Ascending aorta (tissue), 2 donors: ENCODE results near the gene SCGB1A1. TPM values are rescaled to one million over a fixed set of nuclear protein-coding genes. Genes with fewer than 3 reads are reported as not detected.
A peak's percentile ranks its signal among the peaks of the same experiment; 100 is the strongest.

Source experiments
- DNase-seq, 2 donors: peaks; one replicate each; pipeline ENCODE4 v3.0.0-alpha.2; 2019; ENCODE audit warnings: low spot score in 2 of 2
- H3K27ac ChIP-seq, 2 donors: fragments of 200-600 bp; sonication (generic); one replicate each; pipeline ENCODE4 v1.5.1; 2016 to 2017; ENCODE audit warnings: mild to moderate bottlenecking in 1 of 2
- H3K27me3 ChIP-seq: fragments of 200-600 bp; sonication (generic); one replicate; pipeline ENCODE4 v1.5.1; 2017
- H3K36me3 ChIP-seq, 2 donors: fragments of 200-600 bp; sonication (generic); one replicate each; pipeline ENCODE4 v1.5.1; 2016
- H3K4me1 ChIP-seq, 2 donors: fragments of 200-600 bp; sonication (generic); one replicate each; pipeline ENCODE4 v1.5.1; 2016 to 2017; ENCODE audit warnings: mild to moderate bottlenecking in 1 of 2
- H3K4me3 ChIP-seq, 2 donors: fragments of 200-600 bp; sonication (generic); one replicate each; pipeline ENCODE4 v1.5.1; 2016 to 2017; ENCODE audit warnings: mild to moderate bottlenecking in 1 of 2
- H3K9me3 ChIP-seq, 2 donors: fragments of 200-600 bp; sonication (generic); one replicate each; pipeline ENCODE4 v1.5.1; 2016
- CTCF ChIP-seq, 3 experiments: fragments of 200-600 bp in 2 of 3; fragments of 450-650 bp in 1 of 3; sonication (generic) in 2 of 3; IDR thresholded peaks; one replicate each; pipeline ENCODE4 v1.5.1; 2016 to 2019; ENCODE audit warnings: antibody characterized with exemption in 3 of 3, mild to moderate bottlenecking in 1 of 3, moderate library complexity in 1 of 3
- intact Hi-C: fragments of 100-400 bp; cut with DNase I; formaldehyde crosslinking; loops from one replicate; pipeline ENCODE4 v1.15.1; 2023
- total RNA-seq: library from RNA; depleted of rRNA; stranded (reverse); fragments of >200 nt; gene quantifications from one replicate; pipeline ENCODE4 v1.1.0, GENCODE V29; 2016

The SCGB1A1 gene, protein sequence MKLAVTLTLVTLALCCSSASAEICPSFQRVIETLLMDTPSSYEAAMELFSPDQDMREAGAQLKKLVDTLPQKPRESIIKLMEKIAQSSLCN
- total RNA-seq, result not detected

GRCh38 chr11:62418733-62419132 is at the start of gene SCGB1A1:
SCGB1A1 (plus strand) TSS chr11:62419033; CDS start chr11:62419096, 63 bp downstream.
- Histone ChIP-seq H3K4me3 (no peak within 1 kb of the TSS), H3K36me3 (no peaks in the 10 kb centered on the region), H3K4me1 (peaks cover 0 to 2% of the 10 kb centered on the region in 2 donors), H3K9me3 (no peaks in the 10 kb centered on the region), H3K27ac (peak within 1 kb of the TSS in 1 of 2 donors; percentile 2), H3K27me3 (no peaks in the 10 kb centered on the region)
- no peak for DNase-seq
- intact Hi-C loops, result no loop called here
- no peak for TF ChIP-seq CTCF (IDR thresholded peaks at IDR 0.05)

DNA sequence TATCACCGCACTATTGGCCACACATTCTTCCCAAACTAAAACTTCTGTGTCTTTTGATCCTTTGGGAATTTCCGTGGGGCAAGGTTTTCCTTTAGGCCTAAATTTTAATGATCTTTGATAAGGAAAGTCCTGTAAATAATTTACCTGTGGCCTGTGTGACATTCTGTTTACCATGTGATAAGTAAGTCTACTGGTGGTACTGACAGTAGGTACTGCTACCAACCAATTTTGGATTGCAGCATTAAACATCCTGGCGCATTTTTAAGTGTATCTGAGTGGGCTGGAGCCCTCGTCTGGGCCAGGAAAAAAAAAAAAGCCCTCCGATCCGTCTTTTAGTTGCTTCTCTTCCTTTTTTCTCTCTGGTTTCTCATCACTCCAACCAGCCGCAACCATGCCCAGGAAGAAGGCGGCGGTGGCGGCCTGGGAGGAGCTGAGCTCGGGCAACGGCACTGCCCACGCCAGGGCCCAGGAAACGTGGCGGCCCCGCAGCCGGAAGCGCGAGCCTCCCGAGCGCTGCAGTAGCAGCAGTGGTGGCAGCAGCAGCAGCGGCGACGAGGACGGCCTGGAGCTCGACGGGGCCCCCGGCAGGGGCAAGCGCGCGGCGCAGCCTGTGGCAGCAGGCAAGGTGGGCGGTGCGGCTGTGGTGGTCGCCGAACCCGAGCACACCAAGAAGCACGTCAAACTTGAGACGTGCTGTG is 47.9 kb upstream of the SCGB1A1 start:
- DNase-seq, result peak in 1 of 2 donors; percentile 62
- intact Hi-C loops, result no loop called here
- H3K4me3 ChIP-seq, result peak overlapping the region in 1 of 2 donors; percentile 36
- H3K4me1 ChIP-seq, result no peaks in the 10 kb centered on the region
- H3K27me3 ChIP-seq, result no peaks in the 10 kb centered on the region
- no peaks in the 10 kb centered on the region for H3K9me3 ChIP-seq
- no peak for TF ChIP-seq CTCF (IDR thresholded peaks at IDR 0.05)
- H3K36me3 ChIP-seq, result no peaks in the 10 kb centered on the region
- H3K27ac ChIP-seq, result no peak overlapping the region

DNA sequence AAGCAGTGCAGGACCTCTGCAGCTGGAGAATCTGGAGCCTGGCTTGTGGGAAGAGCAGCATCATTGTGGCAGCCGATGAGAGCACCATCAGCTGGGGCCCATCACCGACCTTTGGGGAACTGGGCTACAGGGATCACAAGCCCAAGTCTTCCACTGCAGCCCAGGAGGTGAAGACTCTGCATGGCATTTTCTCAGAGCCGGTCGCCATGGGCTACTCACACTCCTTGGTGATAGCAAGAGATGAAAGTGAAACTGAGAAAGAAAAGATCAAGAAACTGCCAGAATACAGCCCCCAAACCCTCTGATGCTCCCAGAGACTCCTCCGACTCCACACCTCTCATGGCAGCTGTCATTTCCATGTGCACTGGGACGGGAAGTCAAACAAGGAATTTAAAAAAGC is 46.0 kb upstream of the SCGB1A1 start:
- no peaks in the 10 kb centered on the region for H3K27me3 ChIP-seq
- no peak overlapping the region for H3K4me3 ChIP-seq
- H3K9me3 ChIP-seq, result no peaks in the 10 kb centered on the region
- TF ChIP-seq CTCF (IDR thresholded peaks at IDR 0.05), result no peak
- intact Hi-C loops, result no loop called here
- DNase-seq, result no peak
- no peak overlapping the region for H3K27ac ChIP-seq
- H3K36me3 ChIP-seq, result no peaks in the 10 kb centered on the region
- H3K4me1 ChIP-seq, result no peaks in the 10 kb centered on the region

GRCh38 chr11:62373464-62374119 is 45.2 kb upstream of the SCGB1A1 start:
- no peaks in the 10 kb centered on the region for H3K9me3 ChIP-seq
- H3K27me3 ChIP-seq, result no peaks in the 10 kb centered on the region
- no peak for TF ChIP-seq CTCF (IDR thresholded peaks at IDR 0.05)
- no peaks in the 10 kb centered on the region for H3K4me1 ChIP-seq
- no peaks in the 10 kb centered on the region for H3K36me3 ChIP-seq
- DNase-seq, result no peak
- H3K4me3 ChIP-seq, result no peak overlapping the region
- intact Hi-C loops, result no loop called here
- H3K27ac ChIP-seq, result no peak overlapping the region

DNA sequence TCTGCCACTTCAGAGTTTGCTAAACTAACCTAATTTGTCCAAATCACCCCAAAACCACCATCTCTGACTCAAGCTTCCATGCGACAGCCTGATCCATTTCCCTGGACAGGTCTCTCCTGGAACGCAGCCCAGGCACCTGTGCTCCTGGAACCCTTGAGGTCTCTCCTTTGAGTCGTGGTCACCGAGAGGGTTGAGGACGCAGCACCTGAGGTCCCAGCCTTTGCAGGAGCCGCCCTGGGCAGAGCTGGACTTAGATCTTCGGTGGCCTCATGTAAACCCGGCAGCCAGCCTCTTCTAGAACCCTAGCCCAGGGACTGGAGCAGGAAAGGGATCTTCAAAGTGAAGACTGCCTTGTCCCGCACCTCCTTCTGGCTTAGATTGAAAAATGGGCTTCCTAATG is 44.0 kb upstream of the SCGB1A1 start:
- Histone ChIP-seq H3K27ac (no peak overlapping the region), H3K27me3 (no peaks in the 10 kb centered on the region), H3K9me3 (no peaks in the 10 kb centered on the region), H3K4me3 (no peak overlapping the region), H3K36me3 (no peaks in the 10 kb centered on the region), H3K4me1 (no peaks in the 10 kb centered on the region)
- intact Hi-C loops, result no loop called here
- TF ChIP-seq CTCF (IDR thresholded peaks at IDR 0.05), result no peak
- DNase-seq, result no peak
